MV-4-11 (cell line): ENCODE measurements around the gene AFTPH.
"Not testable (repeated sequence)": the region's sequence is repeated elsewhere in the genome, so short reads cannot be mapped to it uniquely, and the experiment has no call there.

Experiments used
- DNase-seq: peaks from one replicate; lab custom pipeline; 2025; lab: John Stamatoyannopoulos, UW

The AFTPH gene

GRCh38 chr2:64500549-64500948, 23.6 kb upstream of the AFTPH start:
- DNase-seq = no peak

DNA sequence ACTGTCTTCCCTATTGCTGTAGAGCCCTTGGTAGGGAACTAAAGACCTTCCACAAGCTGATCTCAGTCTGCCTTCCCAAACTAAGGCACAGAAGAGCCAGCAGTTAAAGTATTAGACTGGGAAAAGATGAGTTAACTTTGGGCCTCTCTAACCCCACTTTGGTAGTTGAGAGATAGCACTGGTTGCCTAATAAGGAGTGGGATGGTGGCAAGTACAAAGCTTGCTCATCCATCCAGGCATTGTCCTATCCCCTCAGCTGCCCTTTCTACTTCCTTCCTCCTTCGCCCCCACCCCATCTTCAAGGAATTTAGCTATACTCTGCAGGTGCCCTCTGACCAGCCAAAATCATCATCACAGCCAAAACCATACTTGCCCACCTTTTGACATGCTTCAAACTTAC, 22.2 kb upstream of the AFTPH start:
- no peak for DNase-seq

GRCh38 chr2:64502860-64503259, 21.3 kb upstream of the AFTPH start:
- no peak for DNase-seq

- peak; percentile 66 for DNase-seq
These were observed 19.1 kb upstream of the AFTPH start for GRCh38 chr2:64504774-64505720.

GRCh38 chr2:64506686-64507085, 17.4 kb upstream of the AFTPH start:
- no peak for DNase-seq

GRCh38 chr2:64514008-64514407, 10.1 kb upstream of the AFTPH start:
- no peak for DNase-seq

DNA sequence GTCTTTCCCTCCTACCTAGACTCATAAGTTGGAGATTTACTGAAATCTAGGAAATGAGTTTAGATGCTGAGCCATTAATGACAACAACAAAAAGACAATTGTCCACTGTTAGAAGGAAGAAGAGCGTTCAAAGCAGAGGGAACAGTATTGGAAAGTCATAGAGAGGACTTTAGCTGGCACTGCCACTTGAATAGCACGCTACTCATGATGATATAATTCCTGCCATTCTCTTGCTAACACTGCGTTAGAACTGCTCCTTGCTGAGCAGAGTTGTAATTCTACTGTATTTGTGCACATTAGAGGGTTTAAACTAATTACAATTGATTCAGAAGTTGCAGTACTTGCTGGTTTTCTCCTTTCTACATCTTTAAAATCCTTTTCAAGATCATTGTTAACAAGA, 9.0 kb upstream of the AFTPH start:
- no peak for DNase-seq

- DNase-seq = no peak
These were observed 7.2 kb upstream of the AFTPH start for GRCh38 chr2:64516651-64517510.

DNA sequence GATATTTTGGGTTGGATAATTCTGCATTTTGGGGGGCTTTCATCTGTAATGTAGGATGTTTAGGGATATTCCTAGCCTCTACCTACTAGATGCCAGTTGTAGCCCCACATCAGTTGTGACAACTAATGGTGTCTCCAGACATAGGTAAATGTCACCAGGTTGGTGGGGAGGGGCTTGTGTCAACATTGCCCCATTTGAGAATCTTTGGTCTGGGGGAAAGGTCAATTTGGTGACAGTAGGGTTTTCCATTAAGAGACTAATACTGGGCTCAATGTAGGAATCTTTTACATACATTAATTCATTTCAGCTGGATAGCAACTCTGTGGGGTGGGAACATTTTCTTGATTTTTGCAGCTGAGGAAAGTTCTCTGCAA, 6.6 kb upstream of the AFTPH start:
- DNase-seq = no peak

- DNase-seq = peak; percentile 86
These were observed 1.2 kb upstream of the AFTPH start for GRCh38 chr2:64522843-64523428.

DNA sequence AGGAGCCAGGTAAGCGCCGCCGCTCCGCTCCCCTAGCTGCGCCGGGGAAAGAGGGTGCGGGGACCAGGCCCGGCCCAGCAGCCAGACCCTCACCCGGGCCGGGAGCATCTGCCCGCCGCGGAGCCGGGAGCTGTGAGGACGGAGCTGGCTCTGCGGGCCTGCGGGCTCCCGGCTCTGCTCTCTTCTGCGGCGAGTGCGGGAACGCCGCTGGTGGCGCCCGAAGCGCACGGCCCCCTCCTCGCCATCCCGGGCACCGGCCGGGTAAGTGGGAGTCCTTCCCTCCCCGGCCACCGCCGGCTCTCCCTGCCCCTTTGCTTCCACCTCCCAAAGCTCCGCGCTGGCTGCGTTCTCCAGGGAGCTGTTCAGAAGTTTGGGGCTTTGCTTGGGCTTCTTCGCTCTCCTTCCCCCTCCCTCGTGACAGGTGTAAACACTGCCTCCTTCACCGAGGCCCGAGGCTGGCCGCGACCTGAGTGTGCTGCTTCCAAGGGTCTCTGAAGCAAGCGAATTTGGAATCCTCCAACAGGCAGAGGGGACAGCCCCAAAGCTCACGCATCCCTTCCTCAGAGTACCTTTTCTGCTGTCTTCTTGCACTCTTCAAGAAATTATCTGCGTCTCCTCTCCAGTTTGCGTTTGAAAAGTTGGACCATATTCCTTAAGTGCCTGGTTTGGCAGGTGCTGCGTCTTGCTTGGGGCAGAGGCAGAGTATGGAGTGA, 632 bp downstream of the AFTPH start:
- DNase-seq = no peak

GRCh38 chr2:64525317-64525613, 1.1 kb downstream of the AFTPH start:
- DNase-seq = peak; percentile 64

DNA sequence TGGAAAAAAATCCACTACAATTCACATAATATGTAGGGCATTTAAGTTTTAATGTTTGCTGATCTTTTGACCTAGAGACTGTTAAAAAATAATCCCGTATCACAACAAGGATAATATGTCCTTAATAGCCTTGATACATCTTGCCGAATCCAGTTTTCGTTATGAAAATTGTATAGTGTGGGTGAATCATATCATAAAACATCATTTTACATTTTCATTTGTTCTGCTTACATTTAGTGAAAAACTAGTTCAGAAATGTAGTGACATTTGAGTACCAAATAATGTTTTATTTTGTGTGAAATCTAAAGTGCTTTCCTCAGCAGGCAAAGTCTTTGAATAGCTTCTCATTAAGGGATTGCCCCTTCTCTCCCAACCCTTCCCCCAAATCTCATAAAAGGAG, 1.9 kb downstream of the AFTPH start:
- no peak for DNase-seq

DNA sequence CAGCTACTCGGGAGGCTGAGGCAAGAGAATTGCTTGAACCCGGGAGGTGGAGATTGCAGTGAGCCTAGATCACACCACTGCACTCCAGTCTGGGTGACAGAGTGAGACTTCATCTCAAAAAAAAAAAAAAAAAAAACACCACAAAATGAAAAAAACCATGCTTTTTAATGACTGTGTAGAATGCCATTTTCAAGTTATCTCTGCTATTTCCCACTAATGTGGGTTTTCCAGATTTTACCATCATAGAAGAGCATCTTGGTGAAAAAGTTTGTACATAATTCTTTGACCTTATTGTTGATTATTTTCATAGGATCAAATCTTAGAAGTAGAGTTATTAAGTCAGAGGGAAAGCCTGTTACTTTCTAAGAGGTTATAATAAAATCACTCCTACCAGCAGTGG, 6.8 kb downstream of the AFTPH start:
- not testable (repeated sequence) for DNase-seq

GRCh38 chr2:64532030-64532429, 7.9 kb downstream of the AFTPH start:
- no peak for DNase-seq

GRCh38 chr2:64533882-64534281, 9.8 kb downstream of the AFTPH start:
- peak; percentile 10 for DNase-seq

DNA sequence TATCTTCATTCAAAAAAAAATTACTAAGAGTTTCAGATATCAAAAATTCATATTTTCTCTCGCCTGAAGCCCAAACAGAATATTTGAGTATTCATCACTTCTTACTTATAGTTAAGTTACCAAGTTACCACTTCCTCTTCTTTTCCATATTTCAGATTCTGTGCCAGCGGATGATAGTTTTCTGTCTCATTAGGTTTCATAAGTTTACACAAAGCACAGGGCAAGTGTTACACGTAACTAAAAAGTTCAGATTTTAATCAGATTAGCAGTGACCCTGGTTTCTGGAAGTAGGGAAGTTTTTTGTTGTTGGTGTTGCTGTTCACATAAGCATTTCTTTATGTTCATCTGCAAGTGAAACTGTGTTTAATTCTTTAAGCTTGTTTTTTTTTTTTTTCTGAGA, 10.2 kb downstream of the AFTPH start:
- DNase-seq = peak; percentile 66

DNA sequence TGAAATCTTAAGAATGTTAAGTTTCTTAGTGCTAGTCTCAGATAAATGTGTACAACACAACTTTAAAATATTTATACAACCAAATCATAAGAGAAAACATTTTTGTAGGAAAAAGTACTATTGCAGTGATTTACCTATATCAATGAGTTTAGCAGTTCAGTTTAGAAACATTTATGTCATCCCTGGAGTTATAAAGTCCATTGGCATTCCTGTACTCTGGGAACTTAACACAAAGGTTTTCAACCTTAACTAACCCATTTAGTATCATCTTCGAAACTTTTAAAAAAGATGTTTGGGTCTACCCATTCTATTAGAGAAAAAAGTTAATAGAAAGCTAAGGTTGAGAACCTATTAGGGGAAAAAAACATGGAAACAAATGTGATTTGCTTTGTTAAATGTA, 10.9 kb downstream of the AFTPH start:
- no peak for DNase-seq

DNA sequence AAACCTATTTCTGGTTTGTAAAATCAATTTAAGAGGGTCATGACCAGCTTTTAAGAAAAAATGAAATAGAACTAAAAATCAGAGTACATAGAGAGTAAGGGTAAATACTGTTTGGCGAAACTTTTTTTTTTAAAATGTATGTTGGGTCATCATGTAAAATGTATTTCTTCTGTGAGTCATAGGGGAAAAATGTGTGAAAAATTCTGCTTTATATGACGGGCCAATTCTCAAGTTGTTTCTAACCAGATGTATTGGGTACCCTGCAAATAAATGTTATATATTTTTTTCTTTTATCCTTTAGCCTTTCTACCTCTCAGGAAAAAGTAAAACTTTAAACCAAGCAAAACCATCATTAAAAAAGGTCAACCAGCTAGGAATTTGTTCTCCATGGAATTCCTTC, 13.9 kb downstream of the AFTPH start:
- no peak for DNase-seq

DNA sequence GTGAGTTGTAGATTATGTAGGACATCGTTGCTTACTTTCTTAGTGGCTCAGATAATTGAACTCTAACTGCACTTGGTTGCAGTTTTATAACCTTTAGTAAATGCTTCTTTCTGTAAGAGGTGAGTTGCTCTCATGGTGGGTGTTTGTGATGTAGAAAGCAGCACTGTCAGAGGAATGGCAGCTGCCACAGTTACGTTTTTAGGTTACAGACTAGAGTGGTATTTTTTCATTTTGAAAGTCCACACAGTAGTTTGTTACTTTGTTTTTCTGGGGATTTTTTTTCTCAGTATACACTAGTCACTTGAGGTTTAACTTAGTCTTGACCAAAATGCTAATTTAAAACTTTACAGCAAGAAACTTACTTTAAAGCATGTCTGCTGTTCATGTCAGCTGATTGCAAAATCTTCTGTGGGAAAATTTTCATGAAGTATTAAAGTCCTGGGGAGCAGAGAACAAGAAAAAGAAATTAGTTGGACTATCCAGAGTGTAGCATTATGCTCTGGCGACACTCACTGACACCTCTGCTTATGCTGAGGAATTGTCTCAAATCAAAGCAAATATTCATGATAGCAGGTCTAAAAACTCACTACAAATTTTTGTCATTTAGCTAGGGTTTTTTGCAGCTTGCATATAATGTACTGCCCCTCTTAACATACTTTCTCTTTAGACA, 14.8 kb downstream of the AFTPH start:
- no peak for DNase-seq

DNA sequence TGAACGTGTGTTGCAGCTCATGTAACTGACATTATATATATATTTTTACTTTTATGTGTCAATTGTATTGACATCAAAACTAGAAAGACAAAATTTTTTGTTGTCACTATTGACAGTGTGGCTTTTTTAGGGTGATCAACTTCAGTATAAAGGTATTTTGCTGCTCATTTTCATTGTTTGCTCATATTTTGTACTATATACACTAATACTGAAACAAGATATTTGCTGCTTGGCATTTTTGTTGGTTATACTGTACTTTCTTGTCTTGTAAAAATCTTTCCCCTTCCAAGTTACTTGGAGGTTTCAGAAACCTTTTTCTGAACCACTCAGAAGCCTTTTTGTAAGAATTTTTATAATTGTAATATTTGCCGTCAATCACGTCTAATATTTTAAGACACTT, 16.5 kb downstream of the AFTPH start:
- no peak for DNase-seq

DNA sequence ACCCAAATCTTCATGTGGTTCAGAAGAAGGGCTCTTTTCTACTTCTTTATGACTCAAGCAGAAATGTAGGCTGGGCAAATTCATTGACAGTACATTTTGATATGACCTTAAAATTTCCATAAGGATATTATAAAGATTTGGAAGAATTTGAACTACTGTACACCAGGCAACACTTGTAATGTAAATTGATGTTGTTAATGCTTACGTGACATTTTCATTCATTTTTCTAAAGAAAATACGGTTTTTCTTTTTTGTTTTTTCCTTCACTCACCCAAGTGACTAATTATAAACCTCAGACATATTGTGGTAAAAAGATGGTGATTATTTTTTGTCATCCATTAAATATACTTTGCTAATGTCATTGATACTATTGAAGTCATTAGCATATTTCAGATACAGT, 17.4 kb downstream of the AFTPH start:
- no peak for DNase-seq
